C1 segment of cervical spinal cord (tissue), 14 donors: ENCODE measurements around the gene SFTPA2.
"Not testable (repeated sequence)": the region's sequence is repeated elsewhere in the genome, so short reads cannot be mapped to it uniquely, and the experiment has no call there.

Experiments used
- DNase-seq, 14 donors: peaks; one replicate each; lab custom pipeline; 2025; lab: John Stamatoyannopoulos, UW

Gene SFTPA2

GRCh38 chr10:79511891-79512583 is 48.2 kb downstream of the SFTPA2 start, which contains the start of gene EIF5AL1:
Gene EIF5AL1 (plus strand): TSS chr10:79512533. CDS start chr10:79512650, 117 bp downstream.
- DNase-seq, result not testable (repeated sequence)

- DNase-seq, result not testable (repeated sequence)
Measured at GRCh38 chr10:79509934-79510508, 50.2 kb downstream of the SFTPA2 start.

GRCh38 chr10:79509306-79509933 is 50.8 kb downstream of the SFTPA2 start:
- DNase-seq, result not testable (repeated sequence)

- not testable (repeated sequence) for DNase-seq
Measured at GRCh38 chr10:79508245-79508644, 52.0 kb downstream of the SFTPA2 start.

- DNase-seq, result no peak
Measured at GRCh38 chr10:79507440-79508167, 52.6 kb downstream of the SFTPA2 start.
